GM12878 (cell line): ENCODE results near the gene TLX1.

Experiments used
- BCL3 ChIP-seq: IDR thresholded peaks from 2 replicates; pipeline ENCODE4 v1.6.1; 2011; ENCODE audit warnings: borderline replicate concordance, low read depth, mild to moderate bottlenecking, moderate library complexity, low read length; ENCODE audit not compliant: insufficient read depth, poor library complexity, severe bottlenecking
- CREM ChIP-seq: IDR thresholded peaks from 2 replicates; pipeline ENCODE4 v1.6.1; 2014; ENCODE audit warnings: antibody characterized with exemption, low read depth
- EZH2 ChIP-seq: IDR thresholded peaks from 2 replicates; pipeline ENCODE4 v1.6.1; 2012; ENCODE audit warnings: low read depth, mild to moderate bottlenecking, control low read depth, inconsistent platforms, low read length, borderline replicate concordance; ENCODE audit not compliant: control insufficient read depth
- GATAD2B ChIP-seq: fragments of 450-650 bp; conservative IDR thresholded peaks from 2 replicates; pipeline ENCODE4 v1.6.1; 2017; ENCODE audit warnings: low read depth, mild to moderate bottlenecking, moderate library complexity
- POLR2A ChIP-seq: IDR thresholded peaks from 2 replicates; pipeline ENCODE4 v1.6.1; 2011; ENCODE audit warnings: low read depth, mild to moderate bottlenecking, low read length
- RAD21 ChIP-seq: IDR thresholded peaks from 2 replicates; pipeline ENCODE4 v1.6.1; 2011; ENCODE audit warnings: mild to moderate bottlenecking, low read depth, low read length, moderate library complexity; ENCODE audit not compliant: insufficient read depth
- RB1 ChIP-seq: fragments of 450-650 bp; formaldehyde crosslinking; IDR thresholded peaks from 2 replicates; pipeline ENCODE4 v1.6.1; 2017; ENCODE audit warnings: mild to moderate bottlenecking, borderline replicate concordance
- REST ChIP-seq: IDR thresholded peaks from 2 replicates; pipeline ENCODE4 v1.6.1; 2012; ENCODE audit warnings: mild to moderate bottlenecking, low read depth, low read length
- TCF7 ChIP-seq: IDR thresholded peaks from 2 replicates; pipeline ENCODE4 v1.6.1; 2014; ENCODE audit warnings: antibody characterized with exemption, borderline replicate concordance
- ZNF384 ChIP-seq: IDR thresholded peaks from 2 replicates; pipeline ENCODE4 v1.6.1; 2012; ENCODE audit warnings: low read depth, mild to moderate bottlenecking, low read length, improper control_type of control experiment, borderline replicate concordance
- TF ChIP-seq, protein P1 (sequence below), 3 experiments: IDR thresholded peaks in 2 of 3; conservative IDR thresholded peaks in 1 of 3; 2 replicates each; pipeline ENCODE4 v1.5.1; 2011; ENCODE audit warnings: low read depth in 3 of 3, low read length in 3 of 3, mild to moderate bottlenecking in 3 of 3, control low read depth in 2 of 3, moderate library complexity in 2 of 3, inconsistent platforms in 1 of 3, mixed read lengths in 1 of 3; ENCODE audit not compliant: control insufficient read depth in 2 of 3, insufficient read depth in 1 of 3; ENCODE audit errors: extremely low read depth in 1 of 3

- TF ChIP-seq RB1 (no peak), BCL3 (no peak), CREM (no peak), ZNF384 (no peak), POLR2A (no peak), GATAD2B (no peak), TCF7 (no peak), REST (no peak), EZH2 (no peak), RAD21 (no peak)
- TF ChIP-seq, protein P1, sequence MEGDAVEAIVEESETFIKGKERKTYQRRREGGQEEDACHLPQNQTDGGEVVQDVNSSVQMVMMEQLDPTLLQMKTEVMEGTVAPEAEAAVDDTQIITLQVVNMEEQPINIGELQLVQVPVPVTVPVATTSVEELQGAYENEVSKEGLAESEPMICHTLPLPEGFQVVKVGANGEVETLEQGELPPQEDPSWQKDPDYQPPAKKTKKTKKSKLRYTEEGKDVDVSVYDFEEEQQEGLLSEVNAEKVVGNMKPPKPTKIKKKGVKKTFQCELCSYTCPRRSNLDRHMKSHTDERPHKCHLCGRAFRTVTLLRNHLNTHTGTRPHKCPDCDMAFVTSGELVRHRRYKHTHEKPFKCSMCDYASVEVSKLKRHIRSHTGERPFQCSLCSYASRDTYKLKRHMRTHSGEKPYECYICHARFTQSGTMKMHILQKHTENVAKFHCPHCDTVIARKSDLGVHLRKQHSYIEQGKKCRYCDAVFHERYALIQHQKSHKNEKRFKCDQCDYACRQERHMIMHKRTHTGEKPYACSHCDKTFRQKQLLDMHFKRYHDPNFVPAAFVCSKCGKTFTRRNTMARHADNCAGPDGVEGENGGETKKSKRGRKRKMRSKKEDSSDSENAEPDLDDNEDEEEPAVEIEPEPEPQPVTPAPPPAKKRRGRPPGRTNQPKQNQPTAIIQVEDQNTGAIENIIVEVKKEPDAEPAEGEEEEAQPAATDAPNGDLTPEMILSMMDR (IDR thresholded peaks at IDR 0.05 in 2 of 3, conservative IDR thresholded peaks at IDR 0.05 in 1 of 3; ENCODE audit: control insufficient read depth in 2 of 3, extremely low read depth in 1 of 3, insufficient read depth in 1 of 3, low read depth in 3 of 3, low read length in 3 of 3): no peak
Measured at GRCh38 chr10:101116754-101117153, 14.3 kb upstream of the TLX1 start.
